Muscle of leg (tissue), 11 donors: ENCODE measurements around the gene KRTAP10-4. TPM values are rescaled to one million over a fixed set of nuclear protein-coding genes. Genes with fewer than 3 reads are reported as not detected.
"Not testable (repeated sequence)": the region's sequence is repeated elsewhere in the genome, so short reads cannot be mapped to it uniquely, and the experiment has no call there.

ENCODE experiments used
- DNase-seq: peaks from one replicate; pipeline ENCODE4 v3.0.0; 2013
- H3K27ac ChIP-seq: one replicate; pipeline ENCODE4 v1.5.1; 2013; ENCODE audit warnings: mild to moderate bottlenecking, low read length, control low read depth
- H3K27me3 ChIP-seq: one replicate; pipeline ENCODE4 v1.6.1; 2013; ENCODE audit warnings: low read length; ENCODE audit not compliant: control insufficient read depth, insufficient read depth
- H3K36me3 ChIP-seq: one replicate; pipeline ENCODE4 v1.6.1; 2013; ENCODE audit warnings: low read length; ENCODE audit not compliant: control insufficient read depth, insufficient read depth
- H3K4me1 ChIP-seq: one replicate; pipeline ENCODE4 v1.6.1; 2013; ENCODE audit warnings: low read length; ENCODE audit not compliant: control insufficient read depth, insufficient read depth
- H3K4me3 ChIP-seq: one replicate; pipeline ENCODE4 v1.5.1; 2013; ENCODE audit warnings: low read length, control low read depth
- H3K9me3 ChIP-seq: replicated peaks from 2 replicates; pipeline ENCODE4 v1.6.1; 2013; ENCODE audit warnings: low read depth, low read length; ENCODE audit not compliant: control insufficient read depth
- WGBS: methylation state at CpG from one replicate; pipeline ENCODE4 v1.1.5; 2013; ENCODE audit warnings: missing lambda C conversion rate; ENCODE audit not compliant: insufficient coverage; 5-methylcytosine and 5-hydroxymethylcytosine counted together
- polyA plus RNA-seq, 8 donors: library from polyadenylated mRNA; unstranded; fragments of 120-200 nt; gene quantifications; one replicate each; pipeline versions ENCODE4 v1.2.1 to v1.2.3, GENCODE V29; 2013; ENCODE audit warnings: inconsistent platforms in 1 of 8, low replicate concordance in 1 of 8; ENCODE audit not compliant: insufficient read length in 8 of 8, insufficient read depth in 1 of 8
- total RNA-seq: library from RNA; stranded (reverse); fragments of 120-200 nt; gene quantifications from one replicate; pipeline ENCODE4 v1.2.4, GENCODE V29; 2013

The KRTAP10-4 gene
- total and polyA plus RNA-seq, 9 donors, result not detected

- H3K27ac ChIP-seq, H3K4me1 ChIP-seq, H3K4me3 ChIP-seq, DNase-seq, H3K36me3 ChIP-seq: not testable (repeated sequence)
- Histone ChIP-seq H3K9me3 (peaks cover 25% of the 10 kb centered on the region), H3K27me3 (peaks cover 14% of the 10 kb centered on the region)
- WGBS, result 41% methylated on average over 16 of the region's 19 CpGs
Measured at GRCh38 chr21:44580231-44580821, 6.8 kb downstream of the KRTAP10-4 start, which contains the start of gene KRTAP10-5. TSS of gene KRTAP10-5 (minus strand) at chr21:44580604. CDS start at chr21:44580578, 26 bp downstream.

- Histone ChIP-seq H3K4me3 (no peak overlapping the region), H3K4me1 (no peaks in the 10 kb centered on the region), H3K27ac (no peak overlapping the region), H3K9me3 (peaks cover 25% of the 10 kb centered on the region), H3K27me3 (peaks cover 20% of the 10 kb centered on the region), H3K36me3 (no peaks in the 10 kb centered on the region)
- no CpG with 5 or more reads among the region's 3 CpGs for WGBS
- no peak for DNase-seq
Measured at GRCh38 chr21:44581158-44581557, 7.6 kb downstream of the KRTAP10-4 start.

GRCh38 chr21:44582055-44582454 is 8.5 kb downstream of the KRTAP10-4 start:
- H3K9me3 ChIP-seq, result peaks cover 18% of the 10 kb centered on the region
- 85% methylated on average over 10 of the region's 15 CpGs for WGBS
- H3K4me3 ChIP-seq, result no peak overlapping the region
- DNase-seq, result no peak
- peaks cover 24% of the 10 kb centered on the region for H3K27me3 ChIP-seq
- no peaks in the 10 kb centered on the region for H3K4me1 ChIP-seq
- H3K36me3 ChIP-seq, result no peaks in the 10 kb centered on the region
- no peak overlapping the region for H3K27ac ChIP-seq

- 12% methylated on average over 5 of the region's 11 CpGs for WGBS
Measured at GRCh38 chr21:44583089-44583799, 9.7 kb downstream of the KRTAP10-4 start.

GRCh38 chr21:44583800-44584147 is 10.2 kb downstream of the KRTAP10-4 start:
- H3K4me3 ChIP-seq, result no peak overlapping the region
- H3K4me1 ChIP-seq, result no peaks in the 10 kb centered on the region
- 63% methylated on average over 1 of the region's 6 CpGs for WGBS
- H3K27ac ChIP-seq, result no peak overlapping the region
- H3K27me3 ChIP-seq, result peaks cover 24% of the 10 kb centered on the region
- H3K9me3 ChIP-seq, result peaks cover 14% of the 10 kb centered on the region
- H3K36me3 ChIP-seq, result no peaks in the 10 kb centered on the region
- no peak for DNase-seq

More at GRCh38 chr21:44583089-44583799, 9.7 kb downstream of the KRTAP10-4 start:
- Histone ChIP-seq H3K36me3 (no peaks in the 10 kb centered on the region), H3K9me3 (peaks cover 14% of the 10 kb centered on the region), H3K27me3 (peaks cover 24% of the 10 kb centered on the region), H3K27ac (no peak overlapping the region), H3K4me1 (no peaks in the 10 kb centered on the region), H3K4me3 (no peak overlapping the region)
- peak; percentile 50 for DNase-seq

GRCh38 chr21:44585892-44586291 is 12.4 kb downstream of the KRTAP10-4 start:
- no peak for DNase-seq
- WGBS, result 84% methylated on average over 3 of the region's 3 CpGs
- H3K4me3 ChIP-seq, result no peak overlapping the region
- H3K9me3 ChIP-seq, result peaks cover 10% of the 10 kb centered on the region
- H3K4me1 ChIP-seq, result no peaks in the 10 kb centered on the region
- H3K27me3 ChIP-seq, result peaks cover 22% of the 10 kb centered on the region
- H3K36me3 ChIP-seq, result no peaks in the 10 kb centered on the region
- H3K27ac ChIP-seq, result no peak overlapping the region

GRCh38 chr21:44589094-44589493 is 15.6 kb downstream of the KRTAP10-4 start:
- Histone ChIP-seq H3K36me3 (no peaks in the 10 kb centered on the region), H3K4me3 (no peak overlapping the region), H3K27ac (no peak overlapping the region), H3K4me1 (peaks cover 16% of the 10 kb centered on the region), H3K9me3 (no peaks in the 10 kb centered on the region), H3K27me3 (peaks cover 14% of the 10 kb centered on the region)
- DNase-seq, result no peak
- WGBS, result 100% methylated on average over 1 of the region's 2 CpGs

GRCh38 chr21:44589586-44590305 is 16.2 kb downstream of the KRTAP10-4 start:
- H3K36me3 ChIP-seq, result no peaks in the 10 kb centered on the region

GRCh38 chr21:44590311-44590721 is 16.8 kb downstream of the KRTAP10-4 start:
- Histone ChIP-seq H3K27me3 (peaks cover 10% of the 10 kb centered on the region), H3K4me1 (peaks cover 16% of the 10 kb centered on the region), H3K27ac (no peak overlapping the region), H3K4me3 (no peak overlapping the region), H3K9me3 (no peaks in the 10 kb centered on the region), H3K36me3 (no peaks in the 10 kb centered on the region)
- 100% methylated on average over 2 of the region's 10 CpGs for WGBS
- no peak for DNase-seq

More at GRCh38 chr21:44589586-44590305, 16.2 kb downstream of the KRTAP10-4 start:
- no peak for DNase-seq
- 74% methylated on average over 20 of the region's 24 CpGs for WGBS
- H3K4me1 ChIP-seq, result peaks cover 16% of the 10 kb centered on the region
- no peak overlapping the region for H3K4me3 ChIP-seq
- no peak overlapping the region for H3K27ac ChIP-seq
- no peaks in the 10 kb centered on the region for H3K9me3 ChIP-seq
- H3K27me3 ChIP-seq, result peaks cover 14% of the 10 kb centered on the region
